SK-N-SH treated with all-trans-retinoic acid at 6 μM for 48 hours (cell line): ENCODE measurements around the gene BRD7.

Experiments used
- ARNTL ChIP-seq: fragments of 450-650 bp; formaldehyde crosslinking; IDR thresholded peaks from 2 replicates; pipeline ENCODE4 v1.5.0; 2020; ENCODE audit warnings: low read depth, mild to moderate bottlenecking, moderate library complexity, borderline replicate concordance
- BACH2 ChIP-seq: fragments of 250-450 bp; sonication (Bioruptor Pico); IDR thresholded peaks from 2 replicates; pipeline ENCODE4 v1.9.0; 2021; ENCODE audit warnings: mild to moderate bottlenecking, borderline replicate concordance
- CSDC2 ChIP-seq: fragments of 250-450 bp; sonication (Bioruptor Pico); IDR thresholded peaks from 2 replicates; pipeline ENCODE4 v1.5.0; 2020; ENCODE audit warnings: mild to moderate bottlenecking, moderate library complexity
- ZC3H10 ChIP-seq: fragments of 250-450 bp; sonication (Bioruptor Pico); IDR thresholded peaks from 2 replicates; pipeline ENCODE4 v1.5.1; 2021; ENCODE audit warnings: mild to moderate bottlenecking, moderate library complexity
- ZNF565 ChIP-seq: fragments of 450-650 bp; formaldehyde crosslinking; conservative IDR thresholded peaks from 2 replicates; pipeline ENCODE4 v1.5.0; 2020; ENCODE audit warnings: low read depth, mild to moderate bottlenecking, moderate library complexity

- TF ChIP-seq BACH2 (CRISPR knock-in tag): no peak
- TF ChIP-seq ARNTL (CRISPR knock-in tag): no peak
- no peak for TF ChIP-seq ZNF565 (CRISPR knock-in tag)
- no peak for TF ChIP-seq ZC3H10 (CRISPR knock-in tag)
- TF ChIP-seq CSDC2 (CRISPR knock-in tag): no peak
Observed at GRCh38 chr16:50284131-50284911, 84.5 kb downstream of the BRD7 start.
